ENCODE measurements around the gene DOK7. TPM values are rescaled to one million over a fixed set of nuclear protein-coding genes. Genes with fewer than 3 reads are reported as not detected.

Gene DOK7
- total RNA-seq, 1 donor from 2014 or later = 0.69 TPM

- no peaks in the 10 kb centered on the region for H3K9me3 Mint-ChIP-seq (ENCODE audit: unreplicated experiment)
- TF ChIP-seq CTCF (IDR thresholded peaks at IDR 0.05; ENCODE audit: unreplicated experiment) = no peak
- no peaks in the 10 kb centered on the region for H3K36me3 Mint-ChIP-seq (ENCODE audit: low read depth, unreplicated experiment)
- peaks cover 8% of the 10 kb centered on the region for H3K27me3 Mint-ChIP-seq (ENCODE audit: unreplicated experiment)
- no peak overlapping the region for H3K27ac Mint-ChIP-seq (ENCODE audit: unreplicated experiment)
- DNase-seq (ENCODE audit: low spot score) = no peak
- H3K4me3 Mint-ChIP-seq (ENCODE audit: unreplicated experiment) = no peak overlapping the region
- H3K4me1 Mint-ChIP-seq (ENCODE audit: unreplicated experiment) = peaks cover 4% of the 10 kb centered on the region
These were observed 646 bp downstream of the DOK7 start for GRCh38 chr4:3463556-3464348.

GRCh38 chr4:3464349-3464905, 1.3 kb downstream of the DOK7 start:
- no peak for TF ChIP-seq CTCF (IDR thresholded peaks at IDR 0.05; ENCODE audit: unreplicated experiment)
- peaks cover 4% of the 10 kb centered on the region for H3K4me1 Mint-ChIP-seq (ENCODE audit: unreplicated experiment)
- H3K27ac Mint-ChIP-seq (ENCODE audit: unreplicated experiment) = no peak overlapping the region
- H3K9me3 Mint-ChIP-seq (ENCODE audit: unreplicated experiment) = no peaks in the 10 kb centered on the region
- no peak for DNase-seq (ENCODE audit: low spot score)
- peaks cover 8% of the 10 kb centered on the region for H3K27me3 Mint-ChIP-seq (ENCODE audit: unreplicated experiment)
- H3K36me3 Mint-ChIP-seq (ENCODE audit: low read depth, unreplicated experiment) = no peaks in the 10 kb centered on the region
- H3K4me3 Mint-ChIP-seq (ENCODE audit: unreplicated experiment) = no peak overlapping the region

GRCh38 chr4:3464911-3465697, 2.0 kb downstream of the DOK7 start:
- Mint-ChIP-seq H3K36me3 (ENCODE audit: low read depth, unreplicated experiment) (no peaks in the 10 kb centered on the region), H3K4me3 (ENCODE audit: unreplicated experiment) (no peak overlapping the region), H3K27ac (ENCODE audit: unreplicated experiment) (no peak overlapping the region), H3K9me3 (ENCODE audit: unreplicated experiment) (no peaks in the 10 kb centered on the region), H3K27me3 (ENCODE audit: unreplicated experiment) (peaks cover 8% of the 10 kb centered on the region), H3K4me1 (ENCODE audit: unreplicated experiment) (peaks cover 4% of the 10 kb centered on the region)
- no peak for DNase-seq (ENCODE audit: low spot score)
- no peak for TF ChIP-seq CTCF (IDR thresholded peaks at IDR 0.05; ENCODE audit: unreplicated experiment)

GRCh38 chr4:3465698-3466671, 2.9 kb downstream of the DOK7 start:
- Mint-ChIP-seq H3K27me3 (ENCODE audit: unreplicated experiment) (peaks cover 8% of the 10 kb centered on the region), H3K4me1 (ENCODE audit: unreplicated experiment) (peaks cover 4% of the 10 kb centered on the region), H3K4me3 (ENCODE audit: unreplicated experiment) (no peak overlapping the region), H3K27ac (ENCODE audit: unreplicated experiment) (no peak overlapping the region), H3K9me3 (ENCODE audit: unreplicated experiment) (no peaks in the 10 kb centered on the region), H3K36me3 (ENCODE audit: low read depth, unreplicated experiment) (no peaks in the 10 kb centered on the region)
- TF ChIP-seq CTCF (IDR thresholded peaks at IDR 0.05; ENCODE audit: unreplicated experiment) = peak; percentile 36
- DNase-seq (ENCODE audit: low spot score) = peak; percentile 52

Measured in endothelial cell (in vitro differentiated cells).